ENCODE measurements around the gene MAST4. TPM values are rescaled to one million over a fixed set of nuclear protein-coding genes. Genes with fewer than 3 reads are reported as not detected.
A peak's percentile ranks its signal among the peaks of the same experiment; 100 is the strongest.

MAST4 gene
- total RNA-seq, 1 donor from 2014 or later: 55.2 TPM

GRCh38 chr5:67085616-67086015 is 489.4 kb downstream of the MAST4 start:
- TF ChIP-seq CTCF (IDR thresholded peaks at IDR 0.05): no peak
- Histone ChIP-seq H3K27ac (no peak overlapping the region), H3K27me3 (no peaks in the 10 kb centered on the region), H3K4me1 (no peaks in the 10 kb centered on the region), H3K36me3 (no peaks in the 10 kb centered on the region), H3K4me3 (no peak overlapping the region), H3K9me3 (no peaks in the 10 kb centered on the region)
- intact Hi-C loops (cut with DNase I): no loop called here
- DNase-seq (ENCODE audit: low spot score in 2 of 2): no peak

- intact Hi-C loops (cut with DNase I): no loop called here
- no peaks in the 10 kb centered on the region for H3K36me3 ChIP-seq
- H3K27me3 ChIP-seq: no peaks in the 10 kb centered on the region
- no peaks in the 10 kb centered on the region for H3K9me3 ChIP-seq
- no peak overlapping the region for H3K4me3 ChIP-seq
- no peak for TF ChIP-seq CTCF (IDR thresholded peaks at IDR 0.05)
- H3K4me1 ChIP-seq: peaks cover 3 to 16% of the 10 kb centered on the region in 2 donors
- no peak for DNase-seq (ENCODE audit: low spot score in 2 of 2)
- no peak overlapping the region for H3K27ac ChIP-seq
Observed at GRCh38 chr5:67089200-67089725, 493.1 kb downstream of the MAST4 start.

DNA sequence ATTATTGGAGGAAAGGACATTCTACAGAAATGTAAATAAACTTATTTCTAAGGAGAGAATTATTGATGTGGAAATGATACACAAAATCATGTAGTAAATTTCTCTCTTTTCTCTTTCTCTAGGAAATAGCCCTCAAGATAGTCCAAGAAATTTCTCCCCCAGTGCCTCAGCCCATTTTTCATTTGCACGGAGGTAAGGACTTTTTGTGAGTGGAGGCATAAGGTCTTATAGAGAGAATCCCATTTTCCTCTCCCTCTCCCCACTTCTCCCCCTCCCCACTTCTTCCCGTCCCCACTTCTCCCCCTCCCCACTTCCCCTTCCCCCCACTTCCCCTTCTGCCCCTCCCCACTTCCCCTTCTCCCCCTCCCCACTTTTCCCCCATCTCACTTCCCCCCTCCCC is 493.8 kb downstream of the MAST4 start:
- peaks cover 8 to 22% of the 10 kb centered on the region in 2 donors for H3K4me1 ChIP-seq
- H3K27ac ChIP-seq: no peak overlapping the region
- no peaks in the 10 kb centered on the region for H3K36me3 ChIP-seq
- TF ChIP-seq CTCF (IDR thresholded peaks at IDR 0.05): no peak
- no peaks in the 10 kb centered on the region for H3K9me3 ChIP-seq
- H3K27me3 ChIP-seq: no peaks in the 10 kb centered on the region
- intact Hi-C loops (cut with DNase I): loop anchor here (5.0 kb wide), 1 partner anchor 88 kb away; no protein-coding TSS in a partner anchor
- no peak for DNase-seq (ENCODE audit: low spot score in 2 of 2)
- H3K4me3 ChIP-seq: no peak overlapping the region

DNA sequence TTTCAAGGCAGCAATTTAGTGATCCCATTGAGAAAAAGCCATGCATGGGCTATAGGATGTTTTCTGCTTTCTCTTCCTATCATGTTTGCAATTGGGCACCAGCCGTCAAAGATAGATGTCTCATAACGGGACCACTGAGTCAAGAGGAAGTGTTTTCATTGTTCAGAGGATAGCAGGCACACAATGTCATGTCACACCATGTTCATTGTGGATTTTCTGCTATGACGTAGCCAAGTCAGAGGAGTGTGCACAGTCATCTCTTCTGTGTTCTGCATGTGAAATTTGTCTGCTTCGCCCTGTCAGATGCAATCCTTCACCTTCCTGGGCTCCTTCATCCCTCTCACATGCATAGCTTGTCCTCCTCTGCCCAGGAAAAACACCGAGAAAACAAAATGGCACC is 494.4 kb downstream of the MAST4 start:
- intact Hi-C loops (cut with DNase I): loop anchor here (5.0 kb wide), 1 partner anchor 88 kb away; no protein-coding TSS in a partner anchor
- TF ChIP-seq CTCF (IDR thresholded peaks at IDR 0.05): no peak
- H3K4me1 ChIP-seq: peaks cover 8 to 24% of the 10 kb centered on the region in 2 donors
- H3K27ac ChIP-seq: no peak overlapping the region
- no peak overlapping the region for H3K4me3 ChIP-seq
- no peak for DNase-seq (ENCODE audit: low spot score in 2 of 2)
- no peaks in the 10 kb centered on the region for H3K36me3 ChIP-seq
- H3K27me3 ChIP-seq: no peaks in the 10 kb centered on the region
- H3K9me3 ChIP-seq: no peaks in the 10 kb centered on the region

DNA sequence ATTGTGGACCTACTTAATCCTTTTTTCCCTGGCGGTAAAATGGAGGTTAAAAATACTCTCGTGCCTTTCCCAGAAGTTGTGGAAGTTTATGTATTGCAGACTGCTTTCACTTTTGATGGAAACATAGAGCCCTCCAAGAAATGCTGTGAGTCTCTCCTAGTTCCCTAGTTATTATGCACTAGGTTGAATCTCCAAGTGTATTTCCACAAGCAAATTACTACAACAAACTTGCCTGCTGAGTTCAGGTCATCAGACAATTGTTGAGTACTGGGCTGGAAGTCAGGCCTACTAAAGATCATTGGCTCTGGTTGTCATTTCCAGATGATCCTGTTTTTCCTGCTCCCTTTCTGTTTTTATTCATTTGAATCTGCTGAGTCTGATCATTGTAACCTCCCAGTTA is 496.3 kb downstream of the MAST4 start:
- TF ChIP-seq CTCF (IDR thresholded peaks at IDR 0.05): no peak
- intact Hi-C loops (cut with DNase I): loop anchor here (2.0 to 5.0 kb wide), 2 partner anchors 90 to 104 kb away; no protein-coding TSS in a partner anchor

More for the DNA sequence above, 496.3 kb downstream of the MAST4 start:
- Histone ChIP-seq H3K4me3 (peak overlapping the region; percentile 9 to 16), H3K9me3 (no peaks in the 10 kb centered on the region), H3K27me3 (no peaks in the 10 kb centered on the region), H3K36me3 (no peaks in the 10 kb centered on the region), H3K27ac (peak overlapping the region; percentile 67 to 85), H3K4me1 (peaks cover 8 to 32% of the 10 kb centered on the region in 2 donors)
- DNase-seq (ENCODE audit: low spot score in 2 of 2): no peak
